ENCODE results near the gene DOCK9. TPM values are rescaled to one million over a fixed set of nuclear protein-coding genes. Genes with fewer than 3 reads are reported as not detected.

Gene DOCK9
- total and polyA plus RNA-seq, 2 experiments from 2014 or later, result 16.4 to 38.9 TPM

DNA sequence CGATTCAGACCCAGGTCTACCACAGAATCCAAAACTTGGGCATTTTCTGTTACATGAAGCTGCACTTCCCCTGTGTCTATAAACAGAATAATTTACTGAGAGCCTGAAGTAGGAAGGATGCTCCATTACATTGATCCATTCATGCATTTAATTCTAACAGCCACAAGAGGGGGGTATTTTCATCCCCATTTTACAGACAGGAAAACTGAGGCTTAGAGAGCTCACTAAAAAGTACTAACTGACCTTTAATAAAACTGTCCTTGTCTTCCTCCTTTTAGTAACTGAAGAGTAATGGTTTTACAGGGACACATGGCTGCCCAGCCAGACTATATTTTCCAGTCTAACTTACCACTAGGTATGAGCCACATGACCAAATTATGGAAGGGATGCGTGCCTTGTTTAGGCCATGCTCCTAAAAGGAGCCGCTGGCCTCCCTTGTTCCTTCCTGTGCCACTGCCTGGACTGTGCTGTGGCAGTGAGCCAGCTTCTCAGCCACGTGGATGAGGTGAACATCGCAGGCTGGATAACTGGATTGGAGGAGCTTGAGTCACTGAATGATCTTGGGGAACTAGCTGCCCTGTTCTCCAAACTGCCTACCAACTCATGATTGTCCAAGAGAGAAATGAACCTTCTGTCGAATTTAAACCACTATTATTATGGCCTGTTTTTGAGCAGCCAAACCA, 108.3 kb downstream of the DOCK9 start:
- H3K27ac ChIP-seq, result no peak overlapping the region
- TF ChIP-seq, protein P1, sequence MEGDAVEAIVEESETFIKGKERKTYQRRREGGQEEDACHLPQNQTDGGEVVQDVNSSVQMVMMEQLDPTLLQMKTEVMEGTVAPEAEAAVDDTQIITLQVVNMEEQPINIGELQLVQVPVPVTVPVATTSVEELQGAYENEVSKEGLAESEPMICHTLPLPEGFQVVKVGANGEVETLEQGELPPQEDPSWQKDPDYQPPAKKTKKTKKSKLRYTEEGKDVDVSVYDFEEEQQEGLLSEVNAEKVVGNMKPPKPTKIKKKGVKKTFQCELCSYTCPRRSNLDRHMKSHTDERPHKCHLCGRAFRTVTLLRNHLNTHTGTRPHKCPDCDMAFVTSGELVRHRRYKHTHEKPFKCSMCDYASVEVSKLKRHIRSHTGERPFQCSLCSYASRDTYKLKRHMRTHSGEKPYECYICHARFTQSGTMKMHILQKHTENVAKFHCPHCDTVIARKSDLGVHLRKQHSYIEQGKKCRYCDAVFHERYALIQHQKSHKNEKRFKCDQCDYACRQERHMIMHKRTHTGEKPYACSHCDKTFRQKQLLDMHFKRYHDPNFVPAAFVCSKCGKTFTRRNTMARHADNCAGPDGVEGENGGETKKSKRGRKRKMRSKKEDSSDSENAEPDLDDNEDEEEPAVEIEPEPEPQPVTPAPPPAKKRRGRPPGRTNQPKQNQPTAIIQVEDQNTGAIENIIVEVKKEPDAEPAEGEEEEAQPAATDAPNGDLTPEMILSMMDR (IDR thresholded peaks at IDR 0.05; ENCODE audit: poor library complexity), result peak; percentile 3
- TF ChIP-seq EZH2phosphoT487 (IDR thresholded peaks at IDR 0.05; ENCODE audit: low read depth, severe bottlenecking, unreplicated experiment), result no peak
- H3K27me3 ChIP-seq, result no peaks in the 10 kb centered on the region
- H3K4me3 ChIP-seq, result no peak overlapping the region
- H3K9me3 ChIP-seq (ENCODE audit: low read depth), result no peaks in the 10 kb centered on the region
- H3K79me2 ChIP-seq, result no peaks in the 10 kb centered on the region
- no peaks in the 10 kb centered on the region for H3K9me2 ChIP-seq (replicated peaks; ENCODE audit: insufficient read depth)
- WGBS (ENCODE audit: low lambda C conversion rate, missing lambda C conversion rate), result 88% methylated on average over 6 of the region's 6 CpGs
- H4K20me1 ChIP-seq (ENCODE audit: insufficient read depth, poor library complexity, severe bottlenecking), result no peaks in the 10 kb centered on the region
- no peak overlapping the region for H3K4me2 ChIP-seq
- no peaks in the 10 kb centered on the region for H3K36me3 ChIP-seq (replicated peaks; ENCODE audit: insufficient read depth, low read depth)
- no peak for DNase-seq (ENCODE audit: low spot score)
- H3K4me1 ChIP-seq (ENCODE audit: insufficient read depth), result no peaks in the 10 kb centered on the region
- no peak overlapping the region for H2AFZ ChIP-seq

DNA sequence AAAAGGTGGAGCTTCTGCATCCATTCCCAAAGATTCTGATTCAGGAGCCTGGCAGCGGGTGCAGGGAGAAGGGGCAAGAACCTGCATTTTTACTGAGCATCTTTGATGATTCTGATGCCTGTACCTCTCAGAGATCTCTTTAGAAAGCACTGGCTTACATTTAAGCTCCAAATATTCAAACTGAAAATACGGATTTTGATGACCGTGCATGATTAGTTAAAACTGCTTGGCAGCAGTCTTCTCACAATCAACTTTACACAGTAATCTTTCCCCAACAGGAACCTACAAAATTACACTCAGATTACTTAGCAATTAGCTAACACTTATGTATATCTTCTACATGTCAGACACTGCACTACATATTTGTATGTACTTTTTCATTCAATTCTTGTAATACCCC, 108.9 kb downstream of the DOCK9 start:
- no peaks in the 10 kb centered on the region for H3K79me2 ChIP-seq
- no peaks in the 10 kb centered on the region for H3K9me2 ChIP-seq (replicated peaks; ENCODE audit: insufficient read depth)
- no peaks in the 10 kb centered on the region for H3K36me3 ChIP-seq (replicated peaks; ENCODE audit: insufficient read depth, low read depth)
- TF ChIP-seq EZH2phosphoT487 (IDR thresholded peaks at IDR 0.05; ENCODE audit: low read depth, severe bottlenecking, unreplicated experiment) (no peak), EZH2 (IDR thresholded peaks at IDR 0.05; ENCODE audit: borderline replicate concordance) (no peak)
- TF ChIP-seq, protein P1 (IDR thresholded peaks at IDR 0.05; ENCODE audit: poor library complexity), result no peak
- H3K9me3 ChIP-seq (ENCODE audit: low read depth), result no peaks in the 10 kb centered on the region
- no peak overlapping the region for H2AFZ ChIP-seq
- WGBS (ENCODE audit: low lambda C conversion rate, missing lambda C conversion rate), result 89% methylated on average over 3 of the region's 3 CpGs
- no peaks in the 10 kb centered on the region for H3K4me1 ChIP-seq (ENCODE audit: insufficient read depth)
- H3K27ac ChIP-seq, result no peak overlapping the region
- no peaks in the 10 kb centered on the region for H4K20me1 ChIP-seq (ENCODE audit: insufficient read depth, poor library complexity, severe bottlenecking)
- H3K4me2 ChIP-seq, result no peak overlapping the region
- H3K4me3 ChIP-seq, result no peak overlapping the region
- no peak for DNase-seq (ENCODE audit: low spot score)
- no peaks in the 10 kb centered on the region for H3K27me3 ChIP-seq

DNA sequence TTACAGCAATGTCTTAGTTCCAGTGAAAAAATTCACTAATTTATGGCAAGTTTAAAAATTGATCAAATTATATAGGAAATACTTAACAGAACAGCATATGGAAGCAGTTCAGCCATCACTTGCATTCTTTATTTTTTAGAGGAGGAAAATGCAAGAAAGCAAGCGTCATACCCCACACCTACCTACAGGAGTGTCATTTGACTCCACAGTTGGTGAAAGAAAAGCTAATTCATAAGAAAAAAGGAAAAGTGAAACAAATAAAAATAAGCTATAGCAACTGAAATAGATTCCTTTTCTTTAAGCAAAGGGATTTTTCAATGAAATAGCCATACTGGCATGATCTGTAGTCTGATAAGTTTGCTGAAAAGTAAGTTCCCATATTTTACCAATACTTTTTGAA, 111.0 kb downstream of the DOCK9 start:
- no peaks in the 10 kb centered on the region for H3K27me3 ChIP-seq
- no peaks in the 10 kb centered on the region for H3K36me3 ChIP-seq (replicated peaks; ENCODE audit: insufficient read depth, low read depth)

More for the DNA sequence above, 111.0 kb downstream of the DOCK9 start:
- TF ChIP-seq, protein P1 (IDR thresholded peaks at IDR 0.05; ENCODE audit: poor library complexity), result no peak
- no peak for DNase-seq (ENCODE audit: low spot score)
- Histone ChIP-seq H3K9me3 (ENCODE audit: low read depth) (no peaks in the 10 kb centered on the region), H3K79me2 (no peaks in the 10 kb centered on the region), H3K4me3 (no peak overlapping the region), H3K4me1 (ENCODE audit: insufficient read depth) (no peaks in the 10 kb centered on the region), H2AFZ (no peak overlapping the region), H3K27ac (no peak overlapping the region), H4K20me1 (ENCODE audit: insufficient read depth, poor library complexity, severe bottlenecking) (no peaks in the 10 kb centered on the region), H3K9me2 (replicated peaks; ENCODE audit: insufficient read depth) (no peaks in the 10 kb centered on the region), H3K4me2 (no peak overlapping the region)
- WGBS (ENCODE audit: low lambda C conversion rate, missing lambda C conversion rate), result 92% methylated on average over 1 of the region's 1 CpG

Measured in hepatocyte (in vitro differentiated cells).